Stimulated activated CD4-positive, alpha-beta T cell treated with anti-CD3 and anti-CD28 coated beads, Interleukin-1b, Interleukin-23, amount 100 ng/mL, for 48 hours (primary cell): Measurements from ENCODE around the gene SCPEP1.
"Not testable (repeated sequence)": the region's sequence is repeated elsewhere in the genome, so short reads cannot be mapped to it uniquely, and the experiment has no call there.

ENCODE experiments used
- DNase-seq: peaks from one replicate; pipeline ENCODE4 v3.0.0-alpha.2; 2020

Gene SCPEP1

DNA sequence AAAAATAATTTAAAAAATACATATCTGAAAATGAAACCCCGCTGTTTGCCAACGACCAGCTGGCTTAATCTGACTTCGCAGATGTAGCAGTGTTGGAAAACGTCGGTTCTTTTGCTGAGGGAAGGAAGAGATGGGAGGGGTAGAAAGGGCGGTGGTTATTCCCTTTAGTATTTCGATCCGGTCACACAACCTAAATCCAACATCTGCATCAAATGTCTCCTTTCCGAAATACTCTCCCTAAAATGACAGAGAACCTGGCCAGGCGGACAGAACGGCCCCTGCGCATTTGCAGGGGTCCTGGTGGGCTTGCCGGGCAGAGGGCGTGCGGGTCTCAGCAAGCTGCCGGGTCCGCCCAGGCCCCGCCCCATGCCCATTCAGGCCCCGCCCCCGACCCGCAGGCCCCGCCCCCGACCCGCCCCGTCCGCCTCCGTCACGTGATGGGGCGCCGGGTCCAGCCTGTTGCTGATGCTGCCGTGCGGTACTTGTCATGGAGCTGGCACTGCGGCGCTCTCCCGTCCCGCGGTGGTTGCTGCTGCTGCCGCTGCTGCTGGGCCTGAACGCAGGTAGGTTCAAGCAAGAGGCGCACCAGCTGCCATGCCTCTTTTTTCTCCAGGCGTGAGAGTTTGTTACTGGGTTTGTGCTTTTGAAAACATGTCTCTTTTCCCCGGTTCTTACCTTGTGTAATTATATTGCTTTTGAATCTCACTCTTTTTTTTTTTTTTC is at the start of gene SCPEP1:
SCPEP1 (plus strand) TSS at position 459 of the 723 bp plus-strand sequence; CDS start at position 488, 29 bp downstream.
- DNase-seq: peak; percentile 83

GRCh38 chr17:56928586-56928985 is 49.3 kb upstream of the SCPEP1 start:
- no peak for DNase-seq

- no peak for DNase-seq
These were observed 48.5 kb upstream of the SCPEP1 start for GRCh38 chr17:56929362-56929969.

DNA sequence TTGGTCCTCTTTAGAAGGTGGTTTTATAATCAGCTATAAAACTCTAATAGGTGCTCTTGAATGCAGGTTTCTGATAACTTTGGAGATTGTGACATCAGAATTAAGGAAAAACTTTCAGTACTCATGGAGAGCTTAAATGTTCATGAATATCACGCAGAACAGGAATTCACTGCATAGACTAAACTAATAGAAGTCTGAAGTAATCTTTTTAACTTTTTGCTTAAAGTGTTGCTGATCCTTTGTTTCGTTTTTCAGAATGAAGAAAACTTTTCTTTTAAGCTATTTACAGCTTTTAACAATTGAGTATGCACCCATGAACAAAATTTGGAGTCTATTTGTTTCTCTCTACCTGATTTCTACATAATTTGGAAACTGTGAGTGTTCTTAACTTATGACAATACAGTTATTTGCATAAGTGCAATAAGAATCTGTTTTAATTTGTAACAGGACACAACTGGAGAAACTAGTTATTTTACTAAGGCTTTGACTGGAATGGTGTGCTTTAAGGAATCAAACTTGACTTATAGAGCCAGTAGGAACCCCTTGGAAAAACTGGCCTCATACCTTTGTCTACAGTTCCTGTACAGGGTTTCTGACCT is 47.1 kb upstream of the SCPEP1 start:
- DNase-seq: no peak

DNA sequence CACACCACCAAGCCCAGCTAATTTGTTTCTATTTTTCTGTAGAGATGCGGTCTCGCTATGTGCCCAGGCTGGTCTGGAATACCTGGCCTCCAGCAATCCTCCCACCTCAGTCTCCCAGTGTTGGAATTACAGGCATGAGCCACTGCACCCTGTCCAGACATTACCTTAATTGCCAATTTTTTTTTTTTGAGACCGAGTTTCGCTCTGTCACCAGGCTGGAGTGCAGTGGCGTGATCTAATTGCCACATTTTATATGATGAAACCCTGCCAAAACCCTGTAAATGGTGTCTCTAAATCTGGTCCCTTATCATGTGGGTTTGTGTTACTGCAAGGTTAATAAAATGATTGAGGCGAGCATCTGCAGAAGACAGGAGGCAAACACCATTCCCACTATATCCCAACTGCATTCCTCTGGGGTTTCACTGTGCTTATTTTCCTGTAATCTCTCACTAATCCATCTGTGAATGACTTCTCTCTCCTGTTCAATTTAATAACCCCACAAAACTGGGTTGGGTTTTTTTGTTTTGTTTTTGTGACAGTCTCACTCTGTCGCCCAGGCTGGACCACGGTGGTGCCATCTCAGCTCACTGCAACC is 44.7 kb upstream of the SCPEP1 start:
- no peak for DNase-seq

DNA sequence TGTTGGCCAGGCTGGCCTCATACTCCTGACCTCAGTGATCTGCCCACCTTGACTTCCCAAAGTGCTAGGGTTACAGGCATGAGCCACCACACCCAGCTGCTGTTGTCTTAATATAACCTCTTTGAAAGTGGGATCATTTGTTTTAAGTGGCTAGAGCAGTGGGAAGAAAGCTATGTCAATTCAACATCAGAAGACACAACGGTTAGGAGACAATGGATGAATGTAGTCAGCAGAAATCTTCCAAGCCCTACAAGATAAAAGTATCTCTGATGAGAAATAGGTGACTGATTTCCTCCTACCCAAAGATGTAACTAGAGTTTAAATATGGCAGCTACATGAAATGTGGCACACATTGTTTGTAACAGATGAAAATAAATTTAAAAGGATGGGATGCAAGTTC is 44.1 kb upstream of the SCPEP1 start:
- DNase-seq: no peak

GRCh38 chr17:56934280-56934679 is 43.7 kb upstream of the SCPEP1 start:
- DNase-seq: peak; percentile 19

DNA sequence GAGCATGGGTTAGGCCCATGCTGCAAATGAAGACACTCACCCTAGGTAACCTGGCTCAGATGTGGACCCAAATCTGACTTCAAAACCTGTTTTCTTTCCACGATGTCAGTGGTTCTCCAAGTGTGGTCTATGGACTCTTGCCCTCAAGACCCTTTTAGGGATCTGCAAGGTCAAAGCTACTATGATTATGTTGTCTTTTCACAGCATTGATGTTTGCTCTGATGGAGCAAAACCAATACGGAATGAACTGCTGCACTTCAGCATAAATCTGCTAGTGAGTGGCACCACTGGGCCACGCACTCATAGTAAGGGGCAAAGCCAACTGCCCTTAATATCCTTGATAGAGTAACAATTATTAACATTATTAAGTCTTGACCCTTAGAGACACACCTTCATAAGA is 42.5 kb upstream of the SCPEP1 start:
- no peak for DNase-seq

- DNase-seq: no peak
These were observed 41.1 kb upstream of the SCPEP1 start for GRCh38 chr17:56936697-56937322.

DNA sequence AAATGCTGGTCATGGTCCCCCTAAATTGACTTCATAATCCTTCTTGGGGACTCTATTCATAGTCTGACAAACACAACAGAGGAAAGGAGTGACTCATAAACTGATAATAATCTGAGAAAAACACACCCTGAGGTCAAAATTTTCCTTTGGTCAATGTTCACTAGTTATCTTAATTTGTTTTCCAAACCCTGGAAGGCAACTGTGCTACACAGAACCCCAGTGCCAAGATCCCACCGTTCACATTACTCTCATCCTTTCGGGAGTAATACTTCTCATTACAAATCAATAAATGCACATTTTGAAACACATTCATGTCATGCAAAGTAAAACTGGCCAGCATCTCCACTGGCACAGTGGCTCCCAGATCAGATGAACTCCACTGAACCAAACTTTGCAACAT is 40.2 kb upstream of the SCPEP1 start:
- DNase-seq: no peak

DNA sequence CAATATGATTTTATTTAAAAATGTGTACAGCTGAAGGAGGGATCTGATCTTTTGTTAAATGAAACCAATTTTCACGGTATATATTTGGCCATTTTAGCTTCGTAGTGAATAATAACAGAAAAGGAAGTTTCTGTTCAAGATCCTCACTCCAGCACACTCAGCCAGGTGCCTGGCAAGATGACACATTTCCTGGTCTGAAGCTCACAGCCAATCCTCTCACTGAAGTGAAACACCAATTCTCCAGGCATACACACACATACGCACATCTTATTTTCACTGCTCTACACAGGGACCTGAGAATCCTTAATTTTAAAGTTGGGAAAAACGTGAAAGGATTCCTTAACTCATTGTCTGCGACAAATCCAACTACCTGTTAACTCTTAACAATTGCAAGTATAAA is 39.7 kb upstream of the SCPEP1 start:
- not testable (repeated sequence) for DNase-seq

DNA sequence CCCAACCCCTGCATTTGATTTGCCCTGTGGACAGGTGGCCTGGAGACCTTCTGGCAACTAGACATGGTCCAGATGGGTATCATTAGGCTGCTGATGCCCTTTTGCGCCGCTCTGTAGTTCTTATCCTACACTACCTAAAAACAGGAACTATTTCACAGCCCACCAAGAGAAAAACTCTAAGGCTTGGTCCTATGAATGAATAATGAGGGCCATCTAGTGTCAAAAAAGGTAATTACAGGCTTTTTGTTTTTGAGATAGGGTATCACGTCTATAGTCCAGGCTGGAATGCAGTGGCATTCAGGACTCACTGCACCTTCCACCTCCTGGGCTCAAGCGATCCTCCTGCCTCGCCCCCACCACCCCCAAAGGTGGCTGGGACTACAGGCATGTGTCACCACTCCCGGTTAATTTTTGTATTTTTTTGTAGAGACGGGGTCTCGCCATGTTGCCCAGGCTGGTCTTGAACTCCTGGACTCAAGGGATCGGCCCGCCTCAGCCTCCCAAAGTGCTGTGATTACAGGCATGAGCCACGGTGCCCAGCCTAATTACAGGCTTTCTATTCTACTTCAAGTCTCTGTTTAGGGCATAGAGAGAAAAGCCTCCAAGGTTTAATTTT is 38.0 kb upstream of the SCPEP1 start:
- no peak for DNase-seq

DNA sequence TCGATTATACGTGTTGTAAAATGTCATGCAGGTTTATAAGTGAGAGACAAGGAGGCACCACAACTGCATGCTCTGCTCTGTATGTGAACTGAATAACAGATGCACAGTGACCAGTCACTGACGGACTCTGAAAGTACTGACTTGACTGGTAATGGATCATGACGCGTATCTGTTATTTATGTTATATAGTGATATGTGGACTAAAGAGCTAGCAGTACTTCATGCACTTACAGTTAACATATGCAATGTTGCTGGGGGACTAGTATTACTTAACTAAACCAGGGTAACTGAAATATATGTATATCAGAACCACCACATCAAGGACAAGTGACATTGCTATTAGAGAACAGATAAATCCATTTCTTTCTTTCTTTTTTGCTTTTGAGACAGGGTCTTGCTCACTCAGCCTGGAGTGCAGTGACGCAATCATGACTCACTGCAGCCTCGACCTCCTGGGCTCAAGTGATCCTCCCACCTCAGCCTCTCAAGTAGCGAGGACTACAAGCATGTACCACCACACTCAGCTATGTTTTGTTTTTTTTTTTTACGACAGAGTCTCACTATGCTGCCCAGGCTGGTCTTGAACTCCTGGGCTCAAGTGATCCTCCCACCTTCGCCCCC is 34.3 kb upstream of the SCPEP1 start:
- DNase-seq: no peak

- DNase-seq: no peak
These were observed 31.9 kb upstream of the SCPEP1 start for GRCh38 chr17:56945938-56946505.

DNA sequence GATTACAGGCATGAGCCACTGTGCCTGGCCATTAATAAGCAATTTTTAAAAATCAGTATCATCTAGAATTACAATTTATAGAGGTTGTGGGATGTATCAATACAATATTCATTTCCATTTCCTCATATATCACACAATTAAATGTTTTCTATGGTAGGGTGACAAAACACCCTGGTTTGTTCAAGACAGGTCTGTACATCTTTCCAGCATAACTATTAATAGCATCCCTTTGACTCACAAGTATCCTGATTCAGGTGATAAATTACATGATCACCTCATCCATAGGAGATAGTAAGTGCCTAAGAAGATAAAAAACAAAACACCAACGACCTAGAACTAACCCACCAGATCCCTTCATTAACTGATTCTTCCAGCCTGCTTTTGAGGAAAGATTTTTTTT is 30.2 kb upstream of the SCPEP1 start:
- no peak for DNase-seq

GRCh38 chr17:56948491-56948890 is 29.4 kb upstream of the SCPEP1 start:
- DNase-seq: no peak

GRCh38 chr17:56949595-56949994 is 28.3 kb upstream of the SCPEP1 start:
- no peak for DNase-seq

- DNase-seq: no peak
These were observed 20.9 kb upstream of the SCPEP1 start for GRCh38 chr17:56956992-56957391.

- peak; percentile 93 for DNase-seq
These were observed 17.1 kb upstream of the SCPEP1 start, which contains the start of gene COIL for GRCh38 chr17:56960596-56961538. Gene COIL (minus strand): TSS chr17:56961050. CDS start chr17:56961019, 31 bp downstream.

- not testable (repeated sequence) for DNase-seq
These were observed 12.7 kb upstream of the SCPEP1 start for GRCh38 chr17:56965241-56965640.

- DNase-seq: not testable (repeated sequence)
These were observed 12.2 kb upstream of the SCPEP1 start for GRCh38 chr17:56965681-56966080.
